Stimulated activated CD8-positive, alpha-beta memory T cell treated with anti-CD3 and anti-CD28 coated beads, Interleukin-15, amount 100 ng/mL, for 4 hours (primary cell): ENCODE data around the gene MR1.
"Not testable (repeated sequence)": the region's sequence is repeated elsewhere in the genome, so short reads cannot be mapped to it uniquely, and the experiment has no call there.

Experiments
- DNase-seq, 2 donors: peaks; one replicate each; pipeline ENCODE4 v3.0.0-alpha.2; 2020; ENCODE audit warnings: low read depth in 2 of 2

Gene MR1

GRCh38 chr1:181028615-181029014 lies 5.2 kb upstream of the MR1 start:
- no peak for DNase-seq

GRCh38 chr1:181032535-181032934 lies 1.2 kb upstream of the MR1 start:
- no peak for DNase-seq

- DNase-seq: no peak
Observed at GRCh38 chr1:181033128-181033798, 520 bp upstream of the MR1 start.

GRCh38 chr1:181035210-181035609 lies 1.4 kb downstream of the MR1 start:
- DNase-seq: not testable (repeated sequence)

GRCh38 chr1:181036107-181036836 lies 2.5 kb downstream of the MR1 start:
- DNase-seq: no peak

GRCh38 chr1:181037386-181037785 lies 3.6 kb downstream of the MR1 start:
- no peak for DNase-seq

GRCh38 chr1:181038399-181038873 lies 4.7 kb downstream of the MR1 start:
- peak in 1 of 2 donors; percentile 35 for DNase-seq

- DNase-seq: no peak
Observed at GRCh38 chr1:181040284-181040865, 6.6 kb downstream of the MR1 start.

GRCh38 chr1:181043025-181043888 lies 9.5 kb downstream of the MR1 start:
- DNase-seq: no peak

- peak in 1 of 2 donors; percentile 37 for DNase-seq
Observed at GRCh38 chr1:181044449-181044966, 10.7 kb downstream of the MR1 start.

GRCh38 chr1:181045946-181046345 lies 12.2 kb downstream of the MR1 start:
- DNase-seq: not testable (repeated sequence)

- DNase-seq: no peak
Observed at GRCh38 chr1:181049378-181049777, 15.6 kb downstream of the MR1 start.

GRCh38 chr1:181050922-181051321 lies 17.1 kb downstream of the MR1 start:
- no peak for DNase-seq

GRCh38 chr1:181056560-181056959 lies 22.8 kb downstream of the MR1 start:
- no peak for DNase-seq

GRCh38 chr1:181057079-181057478 lies 23.3 kb downstream of the MR1 start:
- DNase-seq: no peak

- DNase-seq: no peak
Observed at GRCh38 chr1:181059435-181059834, 25.7 kb downstream of the MR1 start.

GRCh38 chr1:181060066-181060465 lies 26.3 kb downstream of the MR1 start:
- no peak for DNase-seq

- not testable (repeated sequence) for DNase-seq
Observed at GRCh38 chr1:181060947-181061346, 27.2 kb downstream of the MR1 start.

GRCh38 chr1:181061487-181061886 lies 27.7 kb downstream of the MR1 start:
- no peak for DNase-seq

- DNase-seq: peak in 1 of 2 donors; percentile 14
Observed at GRCh38 chr1:181061891-181062835, 28.4 kb downstream of the MR1 start.
